HEK293 (cell line): ENCODE data around the gene ATP4A.

Experiments
- CTCF ChIA-PET: fragments of 350-600 bp; formaldehyde crosslinking; extraction: SDS; loops from one replicate; lab custom pipeline; 2021; ENCODE audit warnings: antibody characterized with exemption; lab: Yijun Ruan, JAX
- POLR2A ChIA-PET: fragments of 300-600 bp; formaldehyde crosslinking; extraction: SDS; loops from one replicate; lab custom pipeline; 2020; ENCODE audit warnings: antibody characterized with exemption, inconsistent platforms; lab: Yijun Ruan, JAX
- H3K27ac ChIP-seq: fragments of 200-500 bp; sonication (Bioruptor generic); 2 replicates; pipeline ENCODE4 v1.5.1; 2014; ENCODE audit warnings: low read depth, low read length, control low read depth, inconsistent platforms; ENCODE audit errors: extremely low read depth
- H3K36me3 ChIP-seq, 2 experiments: fragments of 200-500 bp in 1 of 2; sonication (Bioruptor generic) in 1 of 2; 1 replicate in 1 of 2; 2 replicates in 1 of 2; pipeline ENCODE4 v1.5.1; 2014 to 2017; ENCODE audit warnings: inconsistent platforms in 2 of 2, low read length in 2 of 2; ENCODE audit not compliant: control insufficient read depth in 2 of 2, insufficient read depth in 1 of 2
- H3K4me1 ChIP-seq: fragments of 200-500 bp; sonication (Bioruptor generic); 2 replicates; pipeline ENCODE4 v1.5.1; 2014; ENCODE audit warnings: mild to moderate bottlenecking, low read length, inconsistent platforms; ENCODE audit not compliant: control insufficient read depth, insufficient read depth
- H3K4me3 ChIP-seq: 2 replicates; pipeline ENCODE4 v1.5.1; 2011; ENCODE audit warnings: low read depth, mild to moderate bottlenecking, control low read depth, low read length, moderate library complexity
- H3K9me3 ChIP-seq: fragments of 200-500 bp; sonication (Bioruptor generic); 2 replicates; pipeline ENCODE4 v1.5.1; 2014; ENCODE audit warnings: low read depth, low read length, inconsistent platforms; ENCODE audit not compliant: control insufficient read depth, insufficient read depth
- BCL11A ChIP-seq: fragments of 450-650 bp; formaldehyde crosslinking; IDR thresholded peaks from 2 replicates; pipeline ENCODE4 v1.5.1; 2016; ENCODE audit warnings: low read depth, missing biosample characterization, missing genetic modification characterization
- EGR2 ChIP-seq: fragments of 450-650 bp; formaldehyde crosslinking; IDR thresholded peaks from 2 replicates; pipeline ENCODE4 v1.5.1; 2016; ENCODE audit warnings: low read depth, missing biosample characterization, missing genetic modification characterization
- GLI2 ChIP-seq: fragments of 450-650 bp; formaldehyde crosslinking; IDR thresholded peaks from 2 replicates; pipeline ENCODE4; 2017; ENCODE audit warnings: missing biosample characterization, missing genetic modification characterization, low read depth, borderline replicate concordance
- KLF9 ChIP-seq: fragments of 450-650 bp; formaldehyde crosslinking; IDR thresholded peaks from 2 replicates; pipeline ENCODE4 v1.5.1; 2016; ENCODE audit warnings: missing biosample characterization, missing genetic modification characterization, low read depth
- MEIS1 ChIP-seq: sonication (generic); formaldehyde crosslinking; IDR thresholded peaks from 2 replicates; pipeline ENCODE4 v1.8.1; 2022; ENCODE audit warnings: missing genetic modification reagents, mild to moderate bottlenecking, borderline replicate concordance
- SP2 ChIP-seq: fragments of 450-650 bp; formaldehyde crosslinking; IDR thresholded peaks from 2 replicates; pipeline ENCODE4 v1.5.1; 2016; ENCODE audit warnings: missing biosample characterization, missing genetic modification characterization
- ZBTB21 ChIP-seq: fragments of 450-650 bp; formaldehyde crosslinking; IDR thresholded peaks from 2 replicates; pipeline ENCODE4 v1.5.1; 2017; ENCODE audit warnings: missing biosample characterization, missing genetic modification characterization
- ZFHX2 ChIP-seq: fragments of 450-650 bp; formaldehyde crosslinking; conservative IDR thresholded peaks from 2 replicates; pipeline ENCODE4 v1.5.1; 2016; ENCODE audit warnings: missing biosample characterization, missing genetic modification characterization
- ZNF169 ChIP-seq: fragments of 450-650 bp; formaldehyde crosslinking; IDR thresholded peaks from 2 replicates; pipeline ENCODE4 v1.5.1; 2016; ENCODE audit warnings: missing biosample characterization, missing genetic modification characterization
- ZNF2 ChIP-seq: fragments of 450-650 bp; formaldehyde crosslinking; IDR thresholded peaks from 2 replicates; pipeline ENCODE4 v1.5.1; 2016; ENCODE audit warnings: missing biosample characterization, missing genetic modification characterization
- ZNF302 ChIP-seq: fragments of 450-650 bp; formaldehyde crosslinking; IDR thresholded peaks from 2 replicates; pipeline ENCODE4 v1.5.1; 2016; ENCODE audit warnings: missing biosample characterization, missing genetic modification characterization, low read depth
- ZNF629 ChIP-seq: fragments of 450-650 bp; formaldehyde crosslinking; IDR thresholded peaks from 2 replicates; pipeline ENCODE4 v1.5.1; 2017; ENCODE audit warnings: missing biosample characterization, missing genetic modification characterization
- ZNF658 ChIP-seq: fragments of 450-650 bp; formaldehyde crosslinking; IDR thresholded peaks from 2 replicates; pipeline ENCODE4; 2016; ENCODE audit warnings: missing biosample characterization, missing genetic modification characterization
- ZNF776 ChIP-seq: fragments of 450-650 bp; formaldehyde crosslinking; IDR thresholded peaks from 2 replicates; pipeline ENCODE4 v1.5.0; 2017; ENCODE audit warnings: missing biosample characterization, missing genetic modification characterization, borderline replicate concordance
- ZNF843 ChIP-seq: fragments of 450-650 bp; formaldehyde crosslinking; IDR thresholded peaks from 2 replicates; pipeline ENCODE4 v1.5.1; 2016; ENCODE audit warnings: missing biosample characterization, missing genetic modification characterization
- ZSCAN23 ChIP-seq: fragments of 450-650 bp; formaldehyde crosslinking; IDR thresholded peaks from 2 replicates; pipeline ENCODE4 v1.5.1; 2016; ENCODE audit warnings: missing biosample characterization, missing genetic modification characterization
- TF ChIP-seq, protein P1 (sequence below): fragments of 450-650 bp; formaldehyde crosslinking; IDR thresholded peaks from 2 replicates; pipeline ENCODE4 v1.5.1; 2016; ENCODE audit warnings: missing biosample characterization, missing genetic modification characterization
- TF ChIP-seq, protein P2 (sequence below): fragments of 450-650 bp; formaldehyde crosslinking; IDR thresholded peaks from 2 replicates; pipeline ENCODE4 v1.5.1; 2017; ENCODE audit warnings: missing biosample characterization, mild to moderate bottlenecking, missing genetic modification characterization, moderate library complexity
- TF ChIP-seq, protein P3 (sequence below): fragments of 450-650 bp; formaldehyde crosslinking; optimal IDR thresholded peaks from 2 replicates; pipeline ENCODE3; 2016; ENCODE audit warnings: missing biosample characterization, mild to moderate bottlenecking, missing genetic modification characterization
- TF ChIP-seq, protein P4 (sequence below): fragments of 450-650 bp; formaldehyde crosslinking; IDR thresholded peaks from 2 replicates; pipeline ENCODE4 v1.5.1; 2016; ENCODE audit warnings: missing biosample characterization, missing genetic modification characterization
- TF ChIP-seq, protein P5 (sequence below): fragments of 450-650 bp; formaldehyde crosslinking; IDR thresholded peaks from 2 replicates; pipeline ENCODE4 v1.5.1; 2016; ENCODE audit warnings: missing biosample characterization, missing genetic modification characterization, low read depth
- TF ChIP-seq, protein P6 (sequence below): fragments of 450-650 bp; formaldehyde crosslinking; IDR thresholded peaks from 2 replicates; pipeline ENCODE4 v1.5.1; 2016; ENCODE audit warnings: missing biosample characterization, missing genetic modification characterization

The ATP4A gene

DNA sequence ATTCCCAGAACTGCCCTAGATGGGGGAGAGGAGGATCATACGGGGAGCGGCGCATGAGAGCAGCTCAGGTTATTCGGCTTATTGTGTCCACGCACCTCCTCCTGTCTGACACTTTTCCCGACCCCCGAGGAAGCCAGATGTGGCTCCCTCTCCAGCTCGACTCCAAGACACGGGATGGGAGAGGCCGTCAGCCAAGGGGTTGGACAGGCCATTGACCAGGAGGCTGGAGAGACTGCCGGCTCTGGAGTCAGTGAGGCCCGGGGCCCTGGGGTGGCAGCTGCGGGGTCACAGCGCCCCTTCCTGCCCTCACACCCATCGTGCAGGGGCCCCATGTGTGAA, 52.9 kb downstream of the ATP4A start:
- Histone ChIP-seq H3K27ac (peak overlapping the region; percentile 99; the same call in 1 of the 2 replicates), H3K9me3 (no peaks in the 10 kb centered on the region; the same call in 1 of the 2 replicates), H3K4me3 (no peak overlapping the region), H3K36me3 (peaks cover 2 to 22% of the 10 kb centered on the region in 2 experiments), H3K4me1 (peaks cover 15% of the 10 kb centered on the region)
- TF ChIP-seq, protein P1, sequence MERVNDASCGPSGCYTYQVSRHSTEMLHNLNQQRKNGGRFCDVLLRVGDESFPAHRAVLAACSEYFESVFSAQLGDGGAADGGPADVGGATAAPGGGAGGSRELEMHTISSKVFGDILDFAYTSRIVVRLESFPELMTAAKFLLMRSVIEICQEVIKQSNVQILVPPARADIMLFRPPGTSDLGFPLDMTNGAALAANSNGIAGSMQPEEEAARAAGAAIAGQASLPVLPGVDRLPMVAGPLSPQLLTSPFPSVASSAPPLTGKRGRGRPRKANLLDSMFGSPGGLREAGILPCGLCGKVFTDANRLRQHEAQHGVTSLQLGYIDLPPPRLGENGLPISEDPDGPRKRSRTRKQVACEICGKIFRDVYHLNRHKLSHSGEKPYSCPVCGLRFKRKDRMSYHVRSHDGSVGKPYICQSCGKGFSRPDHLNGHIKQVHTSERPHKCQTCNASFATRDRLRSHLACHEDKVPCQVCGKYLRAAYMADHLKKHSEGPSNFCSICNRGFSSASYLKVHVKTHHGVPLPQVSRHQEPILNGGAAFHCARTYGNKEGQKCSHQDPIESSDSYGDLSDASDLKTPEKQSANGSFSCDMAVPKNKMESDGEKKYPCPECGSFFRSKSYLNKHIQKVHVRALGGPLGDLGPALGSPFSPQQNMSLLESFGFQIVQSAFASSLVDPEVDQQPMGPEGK = no peak
- no peak for TF ChIP-seq MEIS1 (CRISPR knock-in tag)
- 0 out of 2 replicates have a peak, but pooled peaks have one; percentile 9 for TF ChIP-seq KLF9 (tag by site-specific recombination)
- no peak for TF ChIP-seq BCL11A (tag by site-specific recombination)
- TF ChIP-seq ZNF843 = 0 out of 2 replicates have a peak, but pooled peaks have one; percentile 5
- TF ChIP-seq ZNF776 (tag by site-specific recombination) = no peak
- TF ChIP-seq ZNF169 (tag by site-specific recombination) = no peak
- POLR2A ChIA-PET = interaction anchor here (0.5 to 2.2 kb wide), 25 partner anchors 9 to 604 kb away, joined by 3 to 18 read pairs (median 5); partner anchors contain the start of genes COX6B1, HAUS5, LIN37 and POLR2I
- CTCF ChIA-PET = interaction anchor here (0.5 to 9.8 kb wide), 94 partner anchors 8 to 1676 kb away, joined by 3 to 176 read pairs (median 4); partner anchors contain the start of genes ALKBH6, FFAR1, HAMP and HAUS5

DNA sequence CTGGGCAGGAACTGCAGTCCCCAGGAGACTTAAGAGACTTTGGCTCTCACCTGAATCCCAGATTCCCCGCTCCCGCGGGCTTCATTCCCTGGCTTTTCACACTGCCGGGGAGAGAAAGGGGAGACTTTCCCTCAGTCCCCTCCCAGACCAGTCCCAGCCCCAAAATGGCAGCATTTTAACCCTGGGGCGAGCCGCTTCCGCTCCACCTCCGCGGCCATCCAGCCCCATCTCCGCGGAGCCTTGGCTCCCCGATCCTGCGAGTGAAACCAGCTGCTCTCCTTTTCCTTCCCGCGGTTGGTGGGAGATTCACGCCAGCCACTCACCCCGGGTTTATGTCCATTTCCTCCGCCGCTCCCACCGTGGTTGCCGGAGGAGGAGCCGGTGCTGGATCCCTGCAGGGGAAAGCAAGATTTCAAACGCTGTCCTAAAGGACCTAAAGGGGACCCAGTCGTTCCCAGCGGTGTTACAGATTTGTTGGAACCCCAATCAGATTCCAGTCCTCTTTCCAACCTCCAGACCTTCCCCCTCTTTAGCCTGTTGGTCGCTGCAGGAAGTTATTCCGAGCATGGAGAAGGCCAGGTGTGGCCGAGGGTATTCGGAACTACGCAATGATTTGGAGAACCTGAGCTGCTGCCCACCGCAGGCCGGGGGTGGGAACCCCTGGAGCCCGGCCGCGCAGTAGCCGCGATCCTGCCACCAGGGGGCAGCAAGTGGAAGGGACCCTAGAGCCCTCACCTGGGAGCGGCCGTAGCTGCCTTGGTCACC, 53.4 kb downstream of the ATP4A start:
- Histone ChIP-seq H3K27ac (peak overlapping the region; percentile 99), H3K36me3 (peaks cover 7 to 28% of the 10 kb centered on the region in 2 experiments), H3K4me1 (peaks cover 15% of the 10 kb centered on the region), H3K9me3 (no peaks in the 10 kb centered on the region; the same call in 1 of the 2 replicates), H3K4me3 (peak overlapping the region; percentile 48)
- ChIA-PET CTCF (interaction anchor here (0.5 to 9.8 kb wide), 106 partner anchors 8 to 1675 kb away, joined by 3 to 176 read pairs (median 4); partner anchors contain the start of genes ALKBH6, FFAR1, HAMP and HAUS5), POLR2A (interaction anchor here (0.5 to 2.2 kb wide), 32 partner anchors 10 to 605 kb away, joined by 3 to 18 read pairs (median 5); partner anchors contain the start of genes COX6B1, HAUS5, LIN37 and POLR2I)
- TF ChIP-seq, protein P2, sequence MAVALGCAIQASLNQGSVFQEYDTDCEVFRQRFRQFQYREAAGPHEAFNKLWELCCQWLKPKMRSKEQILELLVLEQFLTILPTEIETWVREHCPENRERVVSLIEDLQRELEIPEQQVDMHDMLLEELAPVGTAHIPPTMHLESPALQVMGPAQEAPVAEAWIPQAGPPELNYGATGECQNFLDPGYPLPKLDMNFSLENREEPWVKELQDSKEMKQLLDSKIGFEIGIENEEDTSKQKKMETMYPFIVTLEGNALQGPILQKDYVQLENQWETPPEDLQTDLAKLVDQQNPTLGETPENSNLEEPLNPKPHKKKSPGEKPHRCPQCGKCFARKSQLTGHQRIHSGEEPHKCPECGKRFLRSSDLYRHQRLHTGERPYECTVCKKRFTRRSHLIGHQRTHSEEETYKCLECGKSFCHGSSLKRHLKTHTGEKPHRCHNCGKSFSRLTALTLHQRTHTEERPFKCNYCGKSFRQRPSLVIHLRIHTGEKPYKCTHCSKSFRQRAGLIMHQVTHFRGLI (tag by site-specific recombination) = peak; percentile 72
- TF ChIP-seq ZNF658 (tag by site-specific recombination) = no peak
- TF ChIP-seq ZFHX2 (tag by site-specific recombination) = peak; percentile 88
- peak; percentile 89 for TF ChIP-seq ZBTB21 (tag by site-specific recombination)
- TF ChIP-seq, protein P3, sequence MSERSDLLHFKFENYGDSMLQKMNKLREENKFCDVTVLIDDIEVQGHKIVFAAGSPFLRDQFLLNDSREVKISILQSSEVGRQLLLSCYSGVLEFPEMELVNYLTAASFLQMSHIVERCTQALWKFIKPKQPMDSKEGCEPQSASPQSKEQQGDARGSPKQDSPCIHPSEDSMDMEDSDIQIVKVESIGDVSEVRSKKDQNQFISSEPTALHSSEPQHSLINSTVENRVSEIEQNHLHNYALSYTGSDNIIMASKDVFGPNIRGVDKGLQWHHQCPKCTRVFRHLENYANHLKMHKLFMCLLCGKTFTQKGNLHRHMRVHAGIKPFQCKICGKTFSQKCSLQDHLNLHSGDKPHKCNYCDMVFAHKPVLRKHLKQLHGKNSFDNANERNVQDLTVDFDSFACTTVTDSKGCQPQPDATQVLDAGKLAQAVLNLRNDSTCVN (tag by site-specific recombination) = peak; percentile 45
- peak; percentile 94 for TF ChIP-seq ZNF629
- TF ChIP-seq, protein P4, sequence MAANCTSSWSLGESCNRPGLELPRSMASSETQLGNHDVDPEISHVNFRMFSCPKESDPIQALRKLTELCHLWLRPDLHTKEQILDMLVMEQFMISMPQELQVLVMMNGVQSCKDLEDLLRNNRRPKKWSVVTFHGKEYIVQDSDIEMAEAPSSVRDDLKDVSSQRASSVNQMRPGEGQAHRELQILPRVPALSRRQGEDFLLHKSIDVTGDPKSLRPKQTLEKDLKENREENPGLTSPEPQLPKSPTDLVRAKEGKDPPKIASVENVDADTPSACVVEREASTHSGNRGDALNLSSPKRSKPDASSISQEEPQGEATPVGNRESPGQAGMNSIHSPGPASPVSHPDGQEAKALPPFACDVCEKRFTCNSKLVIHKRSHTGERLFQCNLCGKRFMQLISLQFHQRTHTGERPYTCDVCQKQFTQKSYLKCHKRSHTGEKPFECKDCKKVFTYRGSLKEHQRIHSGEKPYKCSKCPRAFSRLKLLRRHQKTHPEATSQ (tag by site-specific recombination) = no peak
- no peak; the same call in 1 of the 2 replicates for TF ChIP-seq ZSCAN23 (tag by site-specific recombination)
- peak; percentile 51; the same call in 1 of the 2 replicates for TF ChIP-seq SP2 (tag by site-specific recombination)
- no peak for TF ChIP-seq ZNF302 (tag by site-specific recombination)
- TF ChIP-seq, protein P5, sequence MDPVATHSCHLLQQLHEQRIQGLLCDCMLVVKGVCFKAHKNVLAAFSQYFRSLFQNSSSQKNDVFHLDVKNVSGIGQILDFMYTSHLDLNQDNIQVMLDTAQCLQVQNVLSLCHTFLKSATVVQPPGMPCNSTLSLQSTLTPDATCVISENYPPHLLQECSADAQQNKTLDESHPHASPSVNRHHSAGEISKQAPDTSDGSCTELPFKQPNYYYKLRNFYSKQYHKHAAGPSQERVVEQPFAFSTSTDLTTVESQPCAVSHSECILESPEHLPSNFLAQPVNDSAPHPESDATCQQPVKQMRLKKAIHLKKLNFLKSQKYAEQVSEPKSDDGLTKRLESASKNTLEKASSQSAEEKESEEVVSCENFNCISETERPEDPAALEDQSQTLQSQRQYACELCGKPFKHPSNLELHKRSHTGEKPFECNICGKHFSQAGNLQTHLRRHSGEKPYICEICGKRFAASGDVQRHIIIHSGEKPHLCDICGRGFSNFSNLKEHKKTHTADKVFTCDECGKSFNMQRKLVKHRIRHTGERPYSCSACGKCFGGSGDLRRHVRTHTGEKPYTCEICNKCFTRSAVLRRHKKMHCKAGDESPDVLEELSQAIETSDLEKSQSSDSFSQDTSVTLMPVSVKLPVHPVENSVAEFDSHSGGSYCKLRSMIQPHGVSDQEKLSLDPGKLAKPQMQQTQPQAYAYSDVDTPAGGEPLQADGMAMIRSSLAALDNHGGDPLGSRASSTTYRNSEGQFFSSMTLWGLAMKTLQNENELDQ (tag by site-specific recombination) = no peak
- TF ChIP-seq, protein P6, sequence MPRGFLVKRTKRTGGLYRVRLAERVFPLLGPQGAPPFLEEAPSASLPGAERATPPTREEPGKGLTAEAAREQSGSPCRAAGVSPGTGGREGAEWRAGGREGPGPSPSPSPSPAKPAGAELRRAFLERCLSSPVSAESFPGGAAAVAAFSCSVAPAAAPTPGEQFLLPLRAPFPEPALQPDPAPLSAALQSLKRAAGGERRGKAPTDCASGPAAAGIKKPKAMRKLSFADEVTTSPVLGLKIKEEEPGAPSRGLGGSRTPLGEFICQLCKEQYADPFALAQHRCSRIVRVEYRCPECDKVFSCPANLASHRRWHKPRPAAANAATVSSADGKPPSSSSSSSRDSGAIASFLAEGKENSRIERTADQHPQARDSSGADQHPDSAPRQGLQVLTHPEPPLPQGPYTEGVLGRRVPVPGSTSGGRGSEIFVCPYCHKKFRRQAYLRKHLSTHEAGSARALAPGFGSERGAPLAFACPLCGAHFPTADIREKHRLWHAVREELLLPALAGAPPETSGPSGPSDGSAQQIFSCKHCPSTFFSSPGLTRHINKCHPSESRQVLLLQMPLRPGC = no peak; the same call in 1 of the 2 replicates
- TF ChIP-seq EGR2 (tag by site-specific recombination) = peak; percentile 86
- no peak for TF ChIP-seq GLI2 (tag by site-specific recombination)
- peak; percentile 93 for TF ChIP-seq ZNF2 (tag by site-specific recombination)
